Middle frontal gyrus (tissue), 1 donor: ENCODE measurements around the gene ATXN1.

ENCODE experiments used
- DNase-seq: peaks from one replicate; pipeline ENCODE4 v3.0.0-alpha.2; 2015; ENCODE audit warnings: low spot score; ENCODE audit errors: extremely low spot score

Gene ATXN1

DNA sequence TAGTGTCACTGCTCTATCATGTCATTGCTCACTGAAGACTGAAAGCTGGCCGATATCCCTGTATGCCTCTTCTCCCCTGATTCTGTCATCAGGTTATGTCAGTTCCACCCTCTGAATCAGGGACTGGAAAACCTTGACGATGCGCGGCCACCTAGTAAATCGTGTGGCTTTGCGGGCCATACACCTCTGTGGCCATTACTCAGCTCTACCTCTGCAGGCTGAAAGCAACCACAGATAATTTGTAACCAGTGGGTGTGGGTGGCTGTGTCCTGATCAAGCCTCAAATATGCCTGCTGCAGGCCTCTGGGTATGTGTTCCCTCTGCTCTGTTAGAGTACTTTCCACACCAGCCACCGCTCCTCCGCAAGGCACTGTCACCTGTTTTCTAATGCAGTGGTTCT, 417.7 kb downstream of the ATXN1 start:
- no peak for DNase-seq

DNA sequence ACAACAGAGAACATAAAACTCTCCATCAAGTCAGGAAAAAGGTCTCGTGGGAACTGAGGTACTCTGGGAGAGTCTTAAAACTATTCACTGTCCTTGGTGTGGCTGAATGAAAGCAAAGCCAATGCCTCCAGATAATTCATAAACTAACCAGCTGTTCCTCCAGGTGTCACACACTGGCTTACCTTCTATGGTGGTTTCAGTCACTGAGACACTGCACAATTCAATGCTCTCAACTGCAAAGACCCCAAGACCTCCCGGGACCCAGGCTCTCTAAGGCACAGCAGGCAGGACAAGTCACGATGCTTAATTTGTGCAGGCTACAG, 422.0 kb downstream of the ATXN1 start:
- no peak for DNase-seq

DNA sequence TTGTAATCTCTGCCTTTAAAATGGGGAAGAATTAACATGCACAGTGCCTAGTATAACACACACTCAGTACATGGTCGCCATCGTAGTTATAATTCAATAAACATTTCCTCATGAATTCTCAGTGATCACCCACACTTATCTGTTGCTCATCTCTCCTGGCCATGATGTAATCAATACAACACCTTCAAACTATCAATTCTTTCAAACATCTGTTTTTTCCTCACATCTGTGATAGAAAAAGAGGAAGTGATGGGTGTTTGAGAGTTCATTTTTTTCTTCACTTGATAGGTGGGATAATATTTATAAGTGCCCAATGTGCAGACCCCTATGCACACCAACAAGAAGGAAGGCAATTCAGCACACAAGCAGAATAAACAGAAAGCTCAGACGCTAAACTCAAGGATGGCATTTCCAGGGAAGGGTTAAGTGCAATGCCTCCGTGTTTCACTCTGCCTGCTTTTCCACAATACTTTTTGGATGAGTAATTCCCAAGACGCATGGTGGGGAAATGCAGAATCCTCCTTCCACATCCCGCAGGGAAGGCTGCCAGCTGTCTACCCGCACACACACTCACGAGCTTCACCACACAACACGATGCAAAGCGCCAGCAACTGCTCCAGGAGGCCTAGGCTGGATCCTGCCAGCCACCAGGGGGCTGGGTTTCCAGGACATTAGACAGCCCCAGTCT, 422.5 kb downstream of the ATXN1 start:
- DNase-seq: no peak

DNA sequence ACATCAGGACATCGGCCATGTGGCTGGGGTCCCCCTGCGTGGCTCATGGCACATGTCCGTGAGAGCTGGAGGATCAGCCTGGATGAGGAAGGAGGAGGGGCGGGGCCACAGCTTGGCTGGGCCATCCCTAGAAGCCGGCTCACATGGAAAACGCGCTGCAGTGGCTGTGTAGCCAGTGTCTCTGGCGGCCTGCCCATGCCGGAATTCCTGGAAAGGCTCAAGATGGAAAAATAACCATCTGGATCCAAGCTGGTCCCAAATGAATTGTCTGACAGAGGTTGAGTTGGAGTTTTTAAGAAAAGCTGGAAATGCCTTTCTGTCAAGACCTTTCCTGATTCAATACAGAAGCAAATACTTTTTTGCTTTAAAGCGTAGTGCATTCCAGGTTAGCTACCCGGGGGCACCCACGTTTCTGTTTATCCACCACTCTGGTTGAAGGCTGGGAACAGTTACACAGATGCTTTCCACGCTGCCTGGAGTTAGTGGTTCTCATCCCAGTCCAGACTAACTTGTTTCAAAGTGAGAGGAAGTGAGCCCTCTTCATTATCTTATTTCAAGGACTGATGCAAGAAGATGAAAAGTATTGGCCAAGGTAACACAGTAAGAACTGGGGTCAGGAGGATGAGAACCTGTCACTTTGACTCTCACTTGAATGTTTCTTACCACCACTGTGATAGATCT, 423.8 kb downstream of the ATXN1 start:
- peak; percentile 58 for DNase-seq

DNA sequence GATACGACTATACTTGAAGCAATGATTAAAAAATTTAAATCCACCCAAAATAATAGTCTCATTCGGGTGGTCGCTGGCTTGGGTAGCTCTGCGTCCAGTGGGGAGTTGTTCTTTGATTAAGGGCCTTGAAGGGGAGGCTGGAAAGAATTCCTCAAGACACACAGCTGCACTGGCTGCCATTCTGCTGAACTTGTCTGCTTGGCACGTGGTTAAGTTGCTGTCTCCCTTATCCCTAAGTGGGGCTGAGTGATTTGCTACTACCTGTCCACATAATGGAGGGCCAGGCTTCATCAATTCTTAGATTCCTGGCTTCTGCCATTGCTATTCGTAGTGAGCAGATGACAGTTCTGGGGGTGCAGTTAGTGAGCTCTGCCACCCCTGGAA, 424.4 kb downstream of the ATXN1 start:
- DNase-seq: no peak

DNA sequence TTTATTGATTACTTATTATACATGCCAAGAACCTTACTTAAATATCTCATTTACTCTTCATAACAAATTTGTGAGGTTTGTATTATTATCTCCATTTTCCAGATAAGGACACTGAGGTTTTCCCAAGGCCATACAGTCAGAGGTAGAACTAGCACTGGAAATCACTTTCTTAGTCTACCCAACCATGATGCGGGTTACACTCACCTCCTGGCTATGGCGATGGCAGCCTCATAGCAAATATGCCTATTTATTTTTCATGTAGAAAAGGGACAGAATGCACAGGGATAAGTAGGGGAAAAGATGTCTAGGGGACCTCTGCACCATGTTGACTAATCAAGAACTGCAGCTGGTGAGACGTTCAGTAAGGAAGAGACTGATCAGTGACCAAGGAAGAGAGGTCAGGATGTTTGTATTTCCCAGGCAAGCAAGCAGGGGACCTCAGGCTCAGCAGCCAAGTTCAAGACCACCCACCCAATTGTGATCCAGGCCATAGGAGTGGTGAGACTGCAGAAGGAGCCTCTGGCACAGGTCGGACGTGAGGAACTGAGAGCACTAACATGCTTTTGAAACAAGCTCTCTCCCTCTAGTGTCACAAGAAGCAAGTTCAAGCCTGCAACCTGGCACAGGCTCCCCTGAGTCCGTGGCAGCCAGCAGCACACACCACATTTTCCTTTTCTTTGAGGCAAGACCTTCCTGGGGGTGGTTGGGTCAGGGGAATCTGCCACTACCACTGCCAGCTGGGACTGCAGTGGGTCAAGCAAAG, 425.0 kb downstream of the ATXN1 start:
- DNase-seq: no peak

DNA sequence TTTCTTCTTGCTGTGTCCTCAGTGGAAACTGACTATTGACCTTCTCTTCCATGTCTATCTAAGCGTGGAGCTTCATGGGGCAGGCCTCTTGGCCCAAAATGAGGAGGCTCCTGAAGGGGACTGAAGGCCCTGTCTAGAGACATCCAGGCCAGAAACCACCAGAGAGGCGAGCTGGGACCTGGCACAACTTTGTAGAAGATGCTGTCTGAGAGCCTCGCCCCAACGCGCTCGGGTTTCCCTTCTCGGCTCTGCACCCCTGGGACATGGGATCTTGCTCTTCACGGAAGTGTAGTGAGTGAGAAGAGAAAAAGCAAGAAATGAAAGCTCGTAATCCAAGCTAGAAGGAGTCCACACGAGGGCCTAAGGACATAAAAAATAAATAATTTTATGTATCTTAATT, 426.1 kb downstream of the ATXN1 start:
- no peak for DNase-seq

DNA sequence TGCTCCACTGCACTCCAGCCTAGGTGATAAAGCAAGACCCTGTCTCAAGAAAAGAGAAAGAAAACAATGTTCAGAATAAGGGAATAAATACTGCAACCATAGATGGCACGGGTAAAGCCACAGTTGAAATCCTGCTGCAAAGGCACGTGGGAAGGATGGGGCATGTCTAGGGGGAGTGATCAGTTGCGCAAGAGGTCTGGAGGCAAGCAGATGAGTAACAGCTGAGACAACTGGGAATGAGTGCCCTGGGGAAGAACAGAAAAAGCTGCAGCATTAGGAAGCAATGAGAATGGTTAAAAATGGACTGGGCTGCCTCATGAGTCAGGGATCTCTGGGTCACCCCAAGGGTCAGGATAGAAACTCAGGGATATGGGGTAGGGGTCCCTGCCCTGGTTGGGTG, 426.6 kb downstream of the ATXN1 start:
- DNase-seq: no peak

DNA sequence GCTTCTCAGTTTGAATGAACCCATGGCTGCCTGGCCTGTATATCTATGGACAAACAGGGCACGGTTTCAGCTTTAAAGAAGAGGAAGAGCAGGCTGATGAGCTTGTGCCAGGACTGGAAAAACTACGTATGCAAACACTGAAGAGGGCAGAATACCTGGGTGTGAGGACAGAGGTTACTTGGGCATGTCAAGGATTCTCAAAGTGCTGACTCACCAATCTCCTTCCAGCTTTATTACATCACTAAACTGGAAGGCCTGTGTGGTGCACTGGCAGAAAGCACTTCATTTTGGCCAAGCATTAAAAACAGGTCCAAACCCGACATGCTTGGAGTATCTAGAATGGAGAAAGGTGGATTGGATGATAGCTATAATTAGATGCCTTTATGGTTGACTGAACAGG, 427.7 kb downstream of the ATXN1 start:
- DNase-seq: no peak

DNA sequence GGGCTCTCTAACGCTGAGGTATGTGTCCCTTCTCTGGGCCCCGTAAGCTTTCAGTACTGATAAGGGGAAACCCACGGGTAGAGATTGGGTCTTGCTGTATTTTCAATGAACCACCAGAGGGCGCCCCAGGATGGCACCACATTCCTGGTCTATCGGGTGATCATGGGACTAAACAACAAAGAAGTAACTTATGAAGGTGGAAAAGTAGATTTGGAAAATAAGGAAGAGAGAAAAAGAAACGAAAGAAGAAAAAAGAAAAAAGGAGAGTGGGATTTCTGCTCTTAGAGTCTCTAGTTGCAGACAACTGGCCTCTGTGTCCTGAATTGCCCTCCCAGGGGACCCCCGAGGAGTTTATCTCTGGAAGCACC, 429.1 kb downstream of the ATXN1 start:
- peak; percentile 45 for DNase-seq

DNA sequence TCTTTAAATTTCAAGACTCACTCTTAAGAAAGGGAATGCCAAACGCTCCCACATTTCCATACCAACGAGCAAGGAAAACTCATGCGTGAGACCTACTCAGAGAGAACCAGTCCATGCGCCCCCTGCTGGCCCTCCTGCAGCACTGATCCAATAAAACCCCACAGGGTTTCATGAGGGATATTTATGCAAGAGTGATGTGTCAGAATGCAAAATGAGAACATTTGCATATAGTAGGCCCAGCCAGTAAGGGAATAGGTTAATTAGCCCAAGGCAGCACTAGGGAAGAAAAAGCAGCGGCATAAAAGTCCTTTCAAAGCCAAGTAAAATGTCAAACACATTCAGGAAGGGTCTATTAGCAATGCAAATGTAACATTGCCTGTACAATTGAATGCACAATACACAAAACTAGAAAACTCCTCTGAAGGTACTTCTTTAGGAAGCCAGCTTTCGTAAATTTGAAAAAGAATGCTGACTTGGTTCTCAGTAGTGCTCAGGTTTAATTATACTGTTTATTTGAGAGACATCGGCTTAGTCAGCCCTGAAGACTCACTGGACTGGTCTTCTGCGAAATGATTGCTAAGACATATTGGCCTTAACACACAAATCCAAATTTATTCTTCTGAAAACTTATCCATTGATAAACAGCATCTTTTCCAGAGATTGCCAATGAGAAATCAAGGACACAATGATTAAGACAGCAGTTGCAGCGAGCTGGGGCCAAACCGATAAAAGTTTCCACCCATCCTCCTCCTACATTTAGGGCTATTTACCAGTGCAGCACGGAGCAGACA, 429.7 kb downstream of the ATXN1 start:
- peak; percentile 66 for DNase-seq

DNA sequence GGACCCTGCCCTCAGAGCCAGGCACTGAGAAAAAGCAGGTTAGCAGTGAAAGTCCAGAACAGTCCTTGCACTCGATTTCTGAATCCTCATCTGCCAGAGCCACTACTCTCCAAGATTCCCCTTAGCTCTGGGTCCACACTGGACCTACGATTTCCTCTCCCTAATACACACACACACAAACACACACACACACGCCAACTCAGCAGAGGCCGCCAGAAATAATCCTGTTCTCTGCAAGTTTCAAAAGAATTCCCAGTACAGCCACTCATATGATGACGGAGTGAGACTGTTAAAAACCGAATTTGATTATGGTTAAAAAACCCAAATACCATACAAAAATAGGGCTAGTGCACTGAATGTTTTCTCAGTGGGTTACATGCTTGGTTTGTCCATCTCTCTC, 432.0 kb downstream of the ATXN1 start:
- DNase-seq: no peak

DNA sequence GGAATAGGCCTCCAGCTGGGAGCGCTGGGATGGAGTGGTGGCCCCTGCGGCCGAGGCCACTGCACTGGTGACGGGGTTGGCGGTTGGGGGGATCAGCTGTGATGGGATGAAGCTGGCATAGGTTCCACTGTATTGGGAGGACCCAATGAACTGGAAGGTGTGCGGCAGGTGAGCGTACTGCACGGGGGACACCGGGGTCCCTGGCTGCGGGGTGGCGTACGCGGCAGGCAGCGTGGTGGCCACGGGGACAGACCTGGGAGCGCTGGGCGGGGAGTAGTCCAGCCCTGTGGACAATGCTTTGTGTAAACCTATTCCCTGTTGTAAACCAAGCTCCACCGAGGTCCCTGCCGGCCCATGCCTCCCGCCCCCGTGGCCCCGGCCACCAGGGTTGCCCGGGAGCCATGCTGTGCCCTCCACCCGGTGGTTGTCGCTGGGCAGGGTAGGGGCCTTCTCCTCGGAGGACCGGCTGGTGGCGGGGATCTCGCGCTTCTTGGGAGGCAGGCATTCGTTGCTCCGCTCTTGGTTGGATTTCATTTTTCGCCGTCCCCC, 433.4 kb downstream of the ATXN1 start:
- no peak for DNase-seq

DNA sequence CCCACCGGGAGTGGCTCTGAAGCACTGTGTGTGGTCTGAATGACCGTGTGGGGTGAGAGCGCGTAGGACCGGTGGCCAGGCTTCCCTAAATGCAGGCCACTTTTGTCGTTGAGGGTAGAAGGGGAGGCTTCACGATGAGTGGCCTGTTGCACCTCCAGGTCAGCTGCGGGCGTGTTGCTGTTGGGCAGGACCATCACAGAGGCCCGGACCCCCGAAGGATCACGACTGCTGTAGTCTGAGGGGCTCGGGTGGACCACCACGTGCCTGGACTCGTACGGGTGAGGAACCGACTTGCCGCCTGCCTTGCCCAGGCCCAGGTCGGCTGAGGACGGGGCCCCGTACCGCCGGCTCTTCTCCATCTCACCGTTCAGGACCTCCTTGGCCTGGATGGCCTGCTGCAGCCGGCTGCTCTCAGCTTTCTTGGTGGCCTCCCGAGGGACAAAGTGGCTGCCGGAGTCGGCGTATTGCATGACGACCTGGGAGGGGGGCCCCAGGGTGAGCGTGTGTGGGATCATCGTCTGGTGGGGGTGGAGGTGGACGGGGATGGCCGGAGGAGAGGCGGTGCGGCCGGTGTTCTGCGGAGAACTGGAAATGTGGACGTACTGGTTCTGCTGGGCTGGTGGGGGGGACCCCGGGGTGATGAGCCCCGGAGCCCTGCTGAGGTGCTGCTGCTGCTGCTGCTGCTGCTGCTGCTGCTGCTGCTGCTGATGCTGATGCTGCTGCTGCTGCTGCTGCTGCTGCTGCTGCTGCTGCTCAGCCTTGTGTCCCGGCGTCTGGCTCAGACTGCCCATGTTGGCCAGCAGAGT, 434.1 kb downstream of the ATXN1 start:
- DNase-seq: no peak

DNA sequence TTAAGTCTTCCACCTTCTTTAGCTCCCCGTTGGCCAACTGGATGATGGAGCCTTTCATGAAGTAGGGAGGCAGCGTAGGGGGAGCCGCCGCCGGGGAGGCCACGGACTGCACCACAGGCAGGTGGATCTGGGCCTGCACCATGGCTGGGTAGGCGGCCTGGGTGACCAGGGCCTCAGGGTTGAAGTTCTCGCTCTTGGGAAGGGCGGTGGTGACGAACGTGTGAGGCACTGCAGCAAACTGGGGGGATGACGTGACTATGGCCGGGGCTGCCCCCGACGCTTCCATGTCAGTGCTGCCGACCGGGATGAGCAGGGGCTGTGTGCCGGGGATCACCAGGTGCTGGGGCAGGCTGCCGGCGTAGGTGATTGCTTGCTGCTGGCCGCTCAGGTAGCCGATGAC, 434.7 kb downstream of the ATXN1 start:
- no peak for DNase-seq

DNA sequence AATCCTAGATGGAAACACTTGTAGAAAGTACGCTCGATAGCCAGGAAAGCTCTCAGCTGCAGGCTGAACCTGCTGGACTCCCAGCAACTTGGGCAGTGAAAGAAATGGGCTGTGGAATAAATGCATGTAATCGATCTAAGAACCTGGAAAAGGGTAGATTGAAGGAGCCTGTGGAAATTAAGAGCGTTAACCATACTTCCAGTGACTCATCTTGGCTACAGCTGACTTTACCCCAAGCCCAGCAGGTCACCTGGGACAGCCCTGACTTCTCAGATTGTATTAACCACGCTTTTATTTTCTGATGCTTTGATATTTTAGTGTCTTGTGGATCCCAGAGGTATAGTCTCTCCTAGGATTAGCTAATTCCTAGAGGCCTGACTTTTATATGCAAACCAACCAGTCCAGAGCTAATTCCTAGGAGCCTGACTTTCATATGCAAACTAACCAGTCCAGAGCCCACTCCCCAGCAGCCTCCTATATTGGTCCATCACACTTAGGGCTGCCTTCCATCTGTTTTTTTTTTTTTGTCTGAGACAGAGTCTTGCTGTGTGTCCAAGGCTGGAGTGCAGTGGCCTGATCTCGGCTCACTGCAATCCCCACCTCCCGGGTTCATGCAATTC, 436.5 kb downstream of the ATXN1 start:
- DNase-seq: no peak

DNA sequence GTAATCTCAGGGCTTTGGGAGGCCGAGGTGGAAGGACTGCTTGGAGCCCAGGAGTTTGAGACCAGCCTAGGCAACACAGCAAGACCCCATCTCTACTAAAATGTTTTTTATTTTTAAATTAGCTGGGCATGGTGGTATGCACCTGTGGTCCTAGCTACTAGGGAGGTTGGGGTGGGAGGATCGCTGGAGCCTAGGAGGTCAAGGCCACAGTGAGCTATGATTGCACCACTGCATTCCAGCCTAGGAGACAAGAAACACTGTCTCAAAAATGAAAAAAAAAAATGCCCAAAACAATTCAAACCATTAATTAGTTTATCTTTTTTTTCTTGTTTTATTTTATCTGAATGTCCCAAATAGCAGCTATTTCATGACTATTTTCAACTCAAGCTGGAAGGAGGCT, 437.1 kb downstream of the ATXN1 start:
- no peak for DNase-seq

DNA sequence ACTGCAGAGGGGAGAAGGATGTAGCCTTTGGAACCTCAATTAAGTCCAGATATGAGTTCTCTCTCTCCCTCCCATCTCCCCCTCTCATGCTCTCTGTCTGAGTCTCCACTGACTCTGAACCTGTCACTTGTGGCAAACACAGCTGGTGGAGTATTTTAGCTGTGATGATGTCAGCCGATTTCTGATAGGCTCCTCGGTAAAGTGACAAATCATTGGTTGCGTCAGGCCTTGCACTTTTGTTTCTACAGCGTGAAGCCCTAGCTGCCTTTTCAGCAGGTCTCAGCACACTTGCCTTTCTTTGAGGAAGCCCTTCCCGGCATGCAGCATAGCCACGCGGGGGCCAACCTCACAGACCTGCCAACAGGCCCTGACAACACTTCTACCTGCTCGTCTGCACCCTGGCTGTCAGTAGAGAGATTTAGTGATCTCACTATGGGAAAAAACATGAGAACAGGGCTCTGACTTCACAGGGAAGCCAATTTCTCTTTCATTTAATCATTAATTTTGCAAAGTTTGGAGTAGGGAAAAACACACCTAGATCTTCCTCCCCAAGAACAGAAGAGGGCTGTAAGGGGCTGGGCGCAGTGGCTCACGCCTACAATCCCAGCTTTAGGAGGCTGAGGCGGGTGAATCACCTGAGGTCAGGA, 438.5 kb downstream of the ATXN1 start:
- DNase-seq: peak; percentile 62

DNA sequence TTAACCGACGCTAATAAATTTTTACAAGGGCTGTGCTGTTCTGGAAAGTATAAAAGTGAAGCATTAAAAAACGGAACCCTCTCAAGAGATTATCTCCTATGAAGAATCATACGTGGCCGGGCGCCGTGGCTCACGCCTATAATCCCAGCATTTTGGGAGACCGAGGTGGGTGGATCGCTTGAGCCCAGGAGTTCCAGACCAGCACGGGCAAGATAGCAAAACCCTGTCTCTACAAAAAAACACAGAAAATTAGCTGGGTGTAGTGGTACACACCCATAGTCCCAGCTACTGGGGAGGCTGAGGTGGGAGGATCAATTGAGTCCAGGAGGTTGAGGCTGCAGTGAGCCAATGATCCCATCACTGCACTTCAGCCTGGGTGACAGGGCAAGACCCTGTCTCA, 439.4 kb downstream of the ATXN1 start:
- no peak for DNase-seq

DNA sequence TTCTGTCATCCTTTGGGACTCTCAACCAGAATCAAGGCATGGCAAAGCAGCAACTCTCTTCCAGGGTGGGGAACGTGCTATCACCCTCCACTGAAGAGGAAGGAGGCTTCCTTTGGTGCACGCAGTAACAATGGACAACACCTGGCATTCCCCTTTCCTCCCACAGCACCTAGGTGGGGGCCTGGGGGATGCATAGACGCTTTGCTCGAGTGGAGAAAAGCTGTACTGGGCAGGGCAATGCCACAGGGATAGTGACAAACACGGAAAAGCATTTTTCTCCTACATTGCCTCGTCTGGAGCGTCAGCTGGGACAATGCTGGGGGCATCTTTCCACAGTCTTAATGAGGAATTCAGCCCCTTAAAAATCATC, 439.9 kb downstream of the ATXN1 start:
- DNase-seq: no peak
